OCI-LY7 (cell line): ENCODE measurements around the gene SP8.

ENCODE experiments used
- CTCF ChIP-seq: fragments of 200-600 bp; sonication (generic); conservative IDR thresholded peaks from 2 replicates; pipeline ENCODE4 v1.5.1; 2014; ENCODE audit warnings: mild to moderate bottlenecking, antibody characterized with exemption, low read length, moderate library complexity, mixed read lengths
- EZH2phosphoT487 ChIP-seq: fragments of 200-600 bp; sonication (generic); IDR thresholded peaks from 2 replicates; pipeline ENCODE4 v1.6.1; 2018; ENCODE audit warnings: low read depth, borderline replicate concordance, mild to moderate bottlenecking, mixed run types, antibody characterized with exemption, low read length, moderate library complexity, mixed read lengths

- TF ChIP-seq CTCF (no peak), EZH2phosphoT487 (no peak)
Measured at GRCh38 chr7:20783125-20783699, 3.5 kb downstream of the SP8 start.
